HuH-7.5 (cell line): ENCODE measurements around the gene SUV39H1.

Experiments used
- DNase-seq: peaks from one replicate; pipeline ENCODE4 v3.0.0; 2011; ENCODE audit warnings: low spot score

Gene SUV39H1

GRCh38 chrX:48714573-48714972 is 18.0 kb downstream of the SUV39H1 start:
- no peak for DNase-seq

- no peak for DNase-seq
These were observed 18.5 kb downstream of the SUV39H1 start for GRCh38 chrX:48715072-48715471.

DNA sequence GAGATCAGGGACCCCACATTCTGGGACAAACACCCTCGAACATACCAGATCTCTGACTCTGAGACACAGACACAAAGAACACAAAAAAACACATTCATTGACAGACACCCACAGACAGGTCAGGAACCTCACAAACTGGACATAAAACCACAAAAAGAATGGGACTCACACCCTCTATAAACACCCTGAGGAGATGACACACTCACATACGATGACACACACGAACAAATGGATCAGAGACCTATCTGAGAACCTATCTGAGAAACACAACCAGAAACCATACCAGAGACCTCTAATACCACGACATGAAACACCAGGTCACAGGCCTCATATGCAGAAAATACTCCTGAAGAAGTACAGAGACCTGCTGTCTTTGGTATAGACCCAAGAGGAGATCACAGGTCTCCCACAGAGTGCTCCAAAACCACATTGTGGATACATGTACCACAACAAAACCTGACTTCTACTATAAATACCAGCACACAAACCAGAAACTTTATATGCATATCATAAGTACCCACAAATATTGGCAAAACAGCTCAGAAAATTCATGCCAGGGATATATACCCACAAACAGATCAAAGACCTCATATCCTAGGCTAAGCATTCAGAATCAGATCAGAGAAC is 19.5 kb downstream of the SUV39H1 start:
- no peak for DNase-seq

DNA sequence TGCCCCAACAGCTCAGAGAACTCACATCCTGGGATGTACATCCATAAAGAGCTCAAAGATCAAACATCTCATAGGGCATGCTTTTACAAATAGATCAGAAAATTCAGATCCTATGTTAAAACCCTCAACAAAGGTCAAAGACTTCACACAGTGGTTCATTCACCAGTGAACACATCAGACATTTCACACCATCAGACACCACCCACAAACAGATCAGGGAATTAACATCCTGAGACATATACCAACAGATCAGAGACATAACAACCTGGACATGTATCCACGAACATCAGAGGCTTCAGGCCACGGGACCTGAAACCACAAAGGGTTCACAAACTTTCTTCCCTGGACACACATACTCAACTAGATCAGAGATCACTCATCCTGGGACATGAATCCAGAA is 23.4 kb downstream of the SUV39H1 start:
- no peak for DNase-seq

- DNase-seq, result no peak
These were observed 24.2 kb downstream of the SUV39H1 start for GRCh38 chrX:48720577-48721250.

DNA sequence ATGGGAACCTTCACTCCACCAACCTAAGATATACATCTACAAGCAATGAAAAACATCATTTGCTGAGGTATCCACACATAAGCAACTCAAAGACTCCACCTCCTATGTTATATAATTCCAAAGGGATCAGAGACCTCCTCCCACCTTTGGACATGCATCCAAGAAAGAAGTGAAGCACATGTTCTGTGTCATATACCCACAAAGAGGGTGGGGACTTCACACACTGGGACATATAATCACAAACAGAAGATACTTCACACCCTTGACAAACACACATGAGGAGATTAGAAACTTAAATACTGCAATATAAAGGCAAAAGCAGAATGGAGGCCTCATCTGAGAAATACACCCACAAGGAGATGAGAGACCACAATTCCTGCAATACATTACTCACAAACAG is 25.4 kb downstream of the SUV39H1 start:
- DNase-seq, result no peak

DNA sequence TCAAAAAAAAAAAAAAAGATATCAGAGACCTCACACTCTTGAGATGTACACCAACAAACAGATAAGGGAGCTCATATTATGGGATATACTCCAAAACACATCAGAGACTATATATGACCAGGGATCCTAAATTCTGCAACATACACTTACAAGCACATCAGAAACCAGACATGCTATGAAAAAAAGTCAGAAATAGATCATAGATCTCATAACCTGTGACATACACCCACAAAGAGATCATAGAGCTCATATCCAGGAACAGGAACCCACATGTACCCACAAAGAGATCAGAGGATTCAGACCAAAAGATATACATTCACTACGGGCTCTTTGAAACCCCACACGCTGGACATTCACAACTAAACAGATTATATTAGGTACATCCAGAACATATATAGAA is 30.1 kb downstream of the SUV39H1 start:
- no peak for DNase-seq

DNA sequence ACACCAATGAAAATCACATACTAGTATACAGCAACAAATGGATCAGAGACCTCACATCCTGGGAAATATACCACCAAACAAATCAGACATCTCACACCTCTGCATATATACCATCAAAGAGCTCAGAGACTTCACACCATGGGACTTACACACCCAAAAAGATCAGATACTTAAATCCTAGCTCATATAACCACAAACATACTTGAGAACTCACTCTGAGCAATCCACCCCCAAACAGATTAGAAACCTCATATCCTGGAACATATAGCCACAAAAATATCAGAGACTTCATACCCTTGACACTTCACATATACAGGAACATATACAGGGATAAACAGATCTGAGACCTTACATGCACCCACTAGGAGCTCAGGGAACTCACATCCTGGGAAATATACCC is 32.1 kb downstream of the SUV39H1 start:
- no peak for DNase-seq

DNA sequence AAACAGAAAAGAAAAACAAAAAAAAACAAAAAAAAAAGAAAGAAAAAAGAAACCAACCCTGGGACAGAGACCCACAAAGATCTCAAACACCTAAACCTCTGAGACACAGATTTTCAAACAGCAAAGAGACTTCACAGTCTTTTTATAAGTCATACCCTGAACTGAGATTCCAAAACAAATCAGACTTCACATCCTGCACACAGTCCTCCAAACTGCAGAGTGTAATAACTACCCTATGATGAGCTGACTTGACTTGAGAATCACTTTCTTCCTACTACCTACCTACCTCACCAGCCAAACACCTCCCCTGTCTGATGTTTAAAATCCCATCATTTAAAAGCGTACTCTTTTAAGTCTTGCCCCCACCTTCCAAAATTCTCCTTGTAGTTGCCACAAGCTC is 39.8 kb downstream of the SUV39H1 start:
- DNase-seq, result no peak

DNA sequence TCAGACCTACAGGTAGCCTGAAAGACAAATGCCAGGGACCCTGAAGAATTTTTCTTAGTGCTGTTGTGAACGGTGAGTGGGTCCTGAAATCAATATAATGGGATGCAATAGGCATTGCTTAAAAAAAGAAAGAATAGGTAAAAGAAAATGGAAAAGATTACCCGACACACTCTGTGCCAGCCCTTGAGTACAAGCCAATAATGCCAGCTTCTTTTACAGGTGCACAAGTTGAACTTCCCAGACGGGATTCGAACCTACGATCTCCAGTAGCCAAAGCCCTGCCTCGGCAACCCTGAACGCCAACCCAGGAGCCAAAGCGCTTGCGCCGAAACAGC is 40.3 kb downstream of the SUV39H1 start:
- no peak for DNase-seq

DNA sequence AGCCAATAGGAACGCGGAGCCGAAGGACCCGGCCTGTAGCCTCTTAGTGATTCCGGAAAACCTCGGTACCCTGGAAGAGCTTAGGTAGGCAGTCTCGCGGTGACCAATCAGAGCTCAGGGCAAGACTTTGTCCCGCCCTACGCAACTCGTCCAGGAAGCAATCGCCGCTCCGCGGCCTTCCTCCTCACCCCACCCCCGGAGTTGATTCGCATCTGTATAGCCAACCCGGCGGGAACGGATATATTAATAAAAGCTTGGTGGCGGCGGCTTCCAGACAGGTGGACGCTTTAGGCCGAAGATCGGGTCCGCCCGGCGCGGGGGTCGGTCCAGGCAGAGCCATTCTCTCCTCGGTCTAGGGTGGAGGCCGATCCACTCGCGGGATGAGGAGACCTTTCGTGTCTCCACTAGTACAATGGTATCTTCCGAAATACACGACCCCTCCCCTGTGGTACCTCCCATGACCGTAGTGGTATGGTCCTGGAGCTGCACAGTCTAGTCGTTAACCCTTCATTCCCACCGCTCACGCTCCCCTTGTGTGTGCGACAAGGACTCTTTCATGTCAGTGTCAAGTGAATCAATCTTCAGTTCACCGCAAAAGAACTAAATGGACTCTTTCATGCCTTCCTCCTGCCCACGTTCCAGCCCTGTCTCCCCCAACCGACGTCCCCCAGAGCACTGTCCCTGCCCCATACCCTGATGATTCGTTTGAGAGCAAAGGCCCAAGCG is 40.8 kb downstream of the SUV39H1 start:
- DNase-seq, result peak; percentile 78

DNA sequence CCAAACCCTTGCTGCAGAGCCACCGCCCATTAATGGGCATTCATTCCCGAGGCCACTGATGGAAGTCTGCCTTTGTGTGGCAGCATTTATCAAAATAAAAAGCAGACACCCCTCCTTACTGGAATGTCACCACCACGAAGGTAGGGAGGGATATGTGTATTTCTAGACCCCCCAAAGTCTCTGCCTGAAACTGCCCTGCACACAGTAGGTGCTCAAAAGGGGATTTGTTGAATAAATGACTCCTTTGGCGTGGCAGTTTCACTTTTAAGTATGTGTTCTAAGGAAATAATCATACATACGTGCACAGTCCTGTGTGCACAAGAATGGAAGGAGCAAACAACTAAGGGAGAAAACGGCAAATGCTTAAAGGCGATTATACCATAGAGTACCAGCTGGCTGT is 41.4 kb downstream of the SUV39H1 start:
- DNase-seq, result no peak

DNA sequence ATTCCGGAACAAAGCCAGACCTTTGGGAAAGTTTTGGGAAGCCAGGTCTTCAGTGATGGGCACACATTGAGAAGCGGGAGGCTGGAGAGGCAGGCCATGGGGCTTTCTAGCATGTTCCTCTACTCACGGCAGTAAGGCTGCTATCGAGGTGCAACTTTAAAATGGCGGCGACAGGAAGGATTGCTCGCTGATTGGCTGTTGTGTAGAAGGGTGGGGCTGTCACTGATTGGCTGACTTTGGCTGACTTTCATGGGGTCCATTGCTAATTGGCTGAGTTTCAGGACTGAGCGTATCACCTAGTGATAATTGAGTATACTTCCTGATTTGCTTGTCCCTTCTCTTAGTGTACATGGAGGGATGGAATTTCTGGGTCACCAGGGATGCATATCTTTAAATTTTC is 45.3 kb downstream of the SUV39H1 start:
- DNase-seq, result no peak

GRCh38 chrX:48745222-48745621 is 48.7 kb downstream of the SUV39H1 start:
- no peak for DNase-seq

GRCh38 chrX:48747415-48748016 is 51.0 kb downstream of the SUV39H1 start:
- DNase-seq, result no peak

DNA sequence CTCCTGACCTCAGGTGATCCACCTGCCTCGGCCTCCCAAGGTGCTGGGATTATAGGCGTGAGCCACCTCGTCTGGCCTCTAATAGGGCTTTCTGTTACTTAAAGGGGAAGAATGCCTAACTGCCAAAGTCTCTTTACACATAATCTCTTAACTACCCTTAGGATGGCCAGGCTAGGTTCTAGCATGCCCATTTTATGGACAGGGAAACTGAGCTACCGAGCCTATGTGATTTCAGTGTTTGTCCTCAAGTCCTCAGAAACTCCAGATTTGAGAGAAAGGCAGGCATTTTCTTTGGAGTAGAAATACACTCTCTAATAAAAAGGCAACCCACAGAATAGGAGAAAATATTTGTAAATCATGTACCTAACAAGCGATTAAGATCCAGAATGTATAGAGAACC is 52.6 kb downstream of the SUV39H1 start:
- no peak for DNase-seq

DNA sequence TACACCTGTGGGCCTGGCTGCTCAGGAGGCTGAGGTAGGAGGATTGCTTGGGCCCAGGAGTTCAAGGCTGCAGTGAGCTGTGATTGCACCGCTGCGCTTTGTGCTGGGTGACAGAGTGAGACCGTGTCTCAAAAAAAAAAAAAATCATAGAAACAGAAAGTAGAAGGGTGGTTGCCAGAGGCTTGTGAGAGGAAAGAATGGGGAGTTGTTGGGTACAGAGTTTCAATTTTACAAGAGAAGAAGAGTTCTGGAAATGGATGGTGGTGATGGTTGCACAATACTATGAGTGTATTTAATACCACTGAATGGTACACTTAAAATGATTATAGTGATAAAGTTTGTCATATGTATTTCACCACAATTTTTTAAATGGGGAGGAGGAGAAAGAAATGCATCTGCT is 54.8 kb downstream of the SUV39H1 start:
- no peak for DNase-seq

GRCh38 chrX:48752498-48752897 is 56.0 kb downstream of the SUV39H1 start:
- no peak for DNase-seq

GRCh38 chrX:48753708-48754228 is 57.2 kb downstream of the SUV39H1 start:
- DNase-seq, result no peak

GRCh38 chrX:48754238-48754637 is 57.7 kb downstream of the SUV39H1 start:
- peak; percentile 30 for DNase-seq
